ENCODE measurements around the gene ARIH2. TPM values are rescaled to one million over a fixed set of nuclear protein-coding genes. Genes with fewer than 3 reads are reported as not detected.
"Not testable (repeated sequence)": the region's sequence is repeated elsewhere in the genome, so short reads cannot be mapped to it uniquely, and the experiment has no call there.

The ARIH2 gene
- 46.0 and 69.0 TPM in 2 replicates for total RNA-seq

DNA sequence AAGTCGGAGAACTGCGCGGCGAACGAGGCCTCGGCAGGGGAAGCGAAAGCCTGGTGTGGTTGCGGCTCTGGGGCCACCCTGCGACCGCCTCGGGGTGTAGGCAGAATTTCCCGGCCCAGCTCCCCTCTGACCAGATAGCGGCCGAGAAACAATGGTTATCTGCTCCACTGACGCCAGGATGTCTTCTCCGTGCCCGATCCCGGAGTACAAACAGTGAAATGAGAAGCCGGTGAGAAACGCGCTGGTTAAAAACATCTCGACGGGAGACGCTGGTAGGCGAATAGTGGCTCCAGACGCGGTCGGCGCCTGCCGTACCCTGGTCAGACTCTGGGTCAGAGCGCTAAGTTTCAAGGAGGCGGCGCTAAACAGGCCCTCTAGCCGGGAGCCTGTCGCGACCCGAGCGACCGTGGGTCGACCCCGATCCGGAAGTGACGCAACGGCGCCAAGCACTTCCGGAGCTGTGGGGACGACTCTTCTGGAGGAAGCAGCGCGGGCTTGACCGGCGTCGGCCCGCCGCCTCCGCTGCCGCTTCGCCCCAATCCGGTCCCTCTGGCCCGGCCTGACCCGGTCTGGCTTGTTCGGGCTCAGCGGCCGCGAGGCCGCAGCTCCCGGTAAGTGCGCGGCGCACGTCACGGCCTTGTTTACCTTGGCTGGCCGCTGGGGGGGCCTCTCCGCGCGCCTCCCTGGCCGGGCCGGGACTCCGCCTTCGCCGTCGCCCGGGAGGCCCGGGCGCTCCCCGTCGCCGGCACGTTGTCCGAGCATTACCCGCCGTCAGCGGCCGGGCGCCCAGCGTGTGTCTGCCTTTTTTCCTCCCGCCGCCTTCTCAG, at the start of gene ARIH2:
Gene ARIH2, plus strand, starts transcription at position 455 of the 827 bp plus-strand sequence. CDS start 8,717 bp downstream, outside the sequence.
- DNase-seq (ENCODE audit: low read depth in 2 of 2), result peak; percentile 94 to 95

DNA sequence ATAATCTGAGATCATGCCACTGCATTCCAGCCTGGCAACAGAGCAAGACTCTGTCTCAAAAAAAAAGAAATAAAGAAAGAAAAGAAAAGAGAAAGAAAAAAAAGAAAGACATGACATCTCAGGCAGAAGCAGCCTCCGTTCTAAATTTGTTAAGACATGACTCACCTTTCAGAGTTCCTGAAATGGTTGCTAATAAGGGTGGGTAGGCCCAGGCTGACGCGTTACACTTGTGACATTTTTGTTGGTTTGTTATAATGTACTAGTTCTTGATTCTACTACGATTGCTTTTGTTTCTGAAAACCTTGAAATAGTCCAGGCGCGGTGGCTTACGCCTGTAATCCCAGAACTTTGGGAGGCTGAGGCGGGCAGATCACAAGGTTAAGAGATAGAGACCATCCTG, 41.0 kb upstream of the ARIH2 start:
- no peak for DNase-seq (ENCODE audit: low read depth in 2 of 2)

DNA sequence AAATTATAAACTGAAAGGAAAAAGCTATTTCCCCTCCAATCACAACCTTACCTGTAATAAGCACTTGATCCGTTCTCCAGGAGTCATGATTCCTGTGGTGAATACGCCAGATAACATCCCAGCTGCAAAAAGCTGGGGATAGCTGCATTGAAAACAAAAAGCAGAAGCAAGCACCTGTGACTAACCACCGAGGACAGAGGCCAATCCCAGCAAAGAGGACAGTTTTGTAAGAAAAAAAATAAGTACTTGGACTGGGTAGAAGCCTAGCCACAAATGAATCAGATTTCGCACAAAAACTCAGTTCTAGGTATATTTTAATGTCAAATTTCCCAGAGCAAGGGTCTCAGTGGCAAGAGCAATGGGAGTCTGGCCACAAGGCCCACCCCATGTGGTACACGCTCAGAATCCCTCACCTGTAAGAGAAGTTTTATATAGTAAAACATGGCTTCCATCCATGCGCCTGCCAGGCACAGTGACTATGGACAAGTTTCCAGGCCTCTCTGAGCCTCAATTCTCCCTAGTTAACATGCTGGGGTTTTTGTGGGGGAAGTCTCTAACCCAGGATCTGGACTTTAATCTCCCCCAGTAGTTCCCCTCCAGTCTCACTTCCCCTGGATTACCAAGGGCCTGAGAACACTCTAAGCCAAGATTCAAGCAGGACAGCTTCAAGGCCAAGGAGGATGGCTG, 39.2 kb upstream of the ARIH2 start:
- no peak for DNase-seq (ENCODE audit: low read depth in 2 of 2)

DNA sequence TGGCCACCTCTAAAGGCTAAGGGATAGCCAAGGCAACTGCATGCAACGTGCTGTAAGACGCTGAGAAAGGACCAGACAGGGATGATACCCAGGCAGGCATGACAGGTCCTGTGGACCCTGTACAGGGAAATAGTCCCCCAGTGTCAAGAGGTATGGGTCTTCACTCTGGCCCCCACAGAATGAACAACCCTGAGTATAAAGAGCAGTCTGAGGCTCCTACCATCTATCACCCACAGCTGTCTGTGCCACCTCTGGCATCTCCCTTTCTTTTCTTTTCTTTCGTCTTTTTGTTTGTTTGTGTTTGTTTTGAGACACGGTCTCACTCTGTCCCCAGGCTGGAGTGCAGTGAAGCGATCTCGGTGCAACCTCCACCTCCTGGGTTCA, 38.7 kb upstream of the ARIH2 start:
- no peak for DNase-seq (ENCODE audit: low read depth in 2 of 2)

DNA sequence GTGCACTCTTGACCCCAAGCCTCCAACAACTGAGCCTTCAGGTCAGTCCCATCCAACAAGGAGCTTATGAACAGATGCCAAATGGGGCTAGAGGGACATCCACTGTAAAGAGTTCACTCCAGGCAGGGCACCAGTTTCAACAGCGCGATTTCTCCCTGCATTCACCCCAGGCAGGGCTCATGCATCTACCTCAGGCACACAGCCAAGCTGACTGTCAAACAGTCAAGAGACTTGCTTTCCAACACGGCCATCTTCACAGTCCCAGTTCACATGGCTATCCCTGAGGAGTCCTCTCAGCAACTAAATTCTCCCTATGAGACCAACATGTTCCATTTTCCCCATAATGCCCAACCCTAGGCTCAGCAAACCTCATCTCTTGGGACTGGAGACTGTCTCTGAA, 37.6 kb upstream of the ARIH2 start:
- DNase-seq (ENCODE audit: low read depth in 2 of 2), result no peak

DNA sequence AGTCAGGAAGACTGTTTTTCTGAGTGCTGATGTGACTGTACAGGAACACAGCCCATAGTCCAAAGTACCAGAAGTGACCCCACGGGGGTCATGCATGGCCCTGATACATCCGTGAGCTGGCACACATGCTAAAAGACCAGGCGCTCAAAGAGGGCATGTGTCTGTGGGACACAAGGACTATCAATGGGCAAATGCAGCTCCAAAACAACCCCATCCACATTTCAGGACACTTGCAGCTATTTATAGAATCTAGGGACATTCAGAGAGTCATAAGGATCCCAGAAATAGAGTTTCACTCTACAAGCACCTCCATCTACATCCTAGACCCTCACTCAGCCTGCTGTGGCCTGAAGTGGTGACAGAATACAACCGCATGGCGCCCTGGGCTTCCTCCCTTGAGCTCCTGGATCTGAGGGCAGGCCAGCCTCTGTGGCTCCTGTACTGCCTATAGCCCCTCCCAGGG, 37.0 kb upstream of the ARIH2 start:
- no peak for DNase-seq (ENCODE audit: low read depth in 2 of 2)

DNA sequence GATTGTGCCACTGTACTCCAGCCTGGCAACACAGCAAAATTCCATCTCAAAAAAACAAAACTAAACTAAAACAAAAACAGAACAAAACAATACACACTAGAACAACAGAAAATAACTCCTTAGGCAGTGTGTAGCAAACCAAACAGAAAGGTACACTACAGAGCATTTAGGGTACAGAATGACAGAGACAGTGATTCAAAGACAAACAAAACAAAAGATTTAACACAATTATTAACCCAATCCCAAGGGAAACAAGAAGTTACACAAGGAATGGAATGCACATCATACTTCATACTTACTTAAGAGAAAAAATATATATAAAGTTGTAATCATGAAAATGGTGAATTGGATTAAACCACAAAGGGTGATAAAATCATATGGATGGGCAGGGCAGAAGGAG, 32.9 kb upstream of the ARIH2 start:
- DNase-seq (ENCODE audit: low read depth in 2 of 2), result no peak

DNA sequence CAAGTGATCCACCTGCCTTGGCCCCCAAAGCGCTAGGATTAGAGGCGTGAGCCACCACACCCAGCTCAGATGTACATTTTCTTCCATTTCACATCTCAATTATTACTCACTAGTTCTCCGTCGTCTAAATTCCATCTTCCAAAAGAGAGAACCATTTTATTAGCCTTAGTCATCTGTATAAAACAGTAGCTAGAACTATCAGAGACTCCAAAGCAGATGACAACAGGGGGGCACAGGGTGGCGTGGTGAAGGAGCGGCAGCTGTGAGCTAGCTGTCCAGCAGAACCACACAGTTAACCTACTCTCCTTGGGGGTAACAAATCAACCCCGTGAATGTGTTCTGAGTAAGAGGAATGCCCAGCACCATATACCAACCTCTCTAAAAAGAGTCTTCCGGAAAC, 27.0 kb upstream of the ARIH2 start:
- DNase-seq (ENCODE audit: low read depth in 2 of 2), result no peak

DNA sequence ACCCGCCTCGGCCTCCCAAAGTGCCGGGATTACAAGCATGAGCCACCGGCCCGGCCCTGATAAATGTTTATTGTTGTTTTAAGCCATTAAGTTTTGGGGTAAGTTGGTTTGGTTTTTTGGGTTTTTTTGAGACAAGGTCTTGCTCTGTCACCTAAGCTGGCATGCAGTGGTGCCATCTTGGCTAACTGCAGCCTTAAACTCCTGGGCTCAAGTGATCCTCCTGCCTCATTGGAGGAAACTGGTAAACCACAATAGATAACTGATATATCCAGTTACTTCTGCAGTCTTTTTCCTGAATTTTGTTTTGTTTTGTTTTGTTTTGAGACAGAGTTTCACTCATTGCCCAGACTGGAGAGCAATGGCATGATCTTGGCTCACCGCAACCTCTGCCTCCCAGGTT, 24.1 kb upstream of the ARIH2 start:
- no peak for DNase-seq (ENCODE audit: low read depth in 2 of 2)

DNA sequence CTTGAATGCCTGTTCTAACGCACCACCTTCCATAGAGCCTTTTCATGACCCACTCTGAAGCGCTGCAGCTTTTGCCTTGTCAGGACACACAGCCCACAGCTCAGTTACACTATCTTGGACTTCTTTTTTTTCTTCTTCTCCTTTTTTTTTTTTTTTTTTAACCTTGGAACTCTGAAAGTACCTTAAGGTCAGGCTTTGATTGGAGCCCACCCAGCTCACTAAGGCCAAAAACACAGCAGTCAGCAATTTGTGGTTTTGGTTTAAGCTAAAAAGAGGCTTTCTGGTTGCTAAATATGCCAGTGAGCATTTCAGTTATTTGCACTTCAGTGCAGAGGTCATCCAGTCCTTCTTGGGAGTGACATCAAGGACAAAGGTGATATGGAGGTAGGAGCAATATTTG, 21.7 kb upstream of the ARIH2 start:
- DNase-seq (ENCODE audit: low read depth in 2 of 2), result no peak

DNA sequence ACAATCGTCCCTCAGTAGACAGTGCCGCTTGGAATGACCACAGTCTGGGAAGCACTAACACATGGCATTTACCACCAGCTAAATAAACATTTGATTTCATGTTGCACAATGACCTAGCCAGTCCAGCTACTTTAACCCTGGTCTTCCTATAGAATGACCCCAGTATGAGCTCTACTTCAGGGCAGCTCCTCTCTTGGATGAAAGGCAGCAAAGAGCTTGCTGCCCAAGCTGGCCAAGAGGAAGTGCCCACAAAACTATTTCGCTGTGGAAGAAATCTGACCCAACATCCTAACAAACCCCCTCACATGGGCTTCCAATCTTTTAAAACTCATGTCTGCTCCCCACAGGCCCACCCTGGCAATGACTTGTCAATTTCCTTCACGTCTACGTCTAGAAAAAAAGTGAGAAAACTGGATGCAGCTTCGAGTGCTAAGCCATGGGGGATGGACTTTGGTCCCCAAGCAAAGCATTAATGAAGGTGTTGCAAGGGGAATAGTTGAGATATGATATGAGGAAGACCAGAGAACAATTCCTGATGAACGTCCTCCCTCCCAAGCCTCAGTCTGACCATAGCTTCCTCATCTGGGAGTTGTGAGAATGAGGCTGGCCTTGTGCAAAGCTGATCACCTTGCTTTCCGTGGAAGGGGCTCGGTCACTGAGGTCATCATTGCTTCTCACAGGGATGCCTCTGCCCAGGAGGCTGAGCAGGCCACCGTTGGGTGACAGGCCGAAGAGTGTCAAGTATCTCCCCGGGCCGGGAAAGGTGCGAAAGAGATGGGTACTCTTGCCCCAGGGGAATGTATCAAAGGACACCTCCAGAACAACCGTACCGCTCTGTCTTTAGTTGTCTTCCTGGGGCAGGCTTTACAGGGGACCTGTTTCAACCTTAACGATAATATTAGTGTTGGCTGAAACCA, 20.9 kb upstream of the ARIH2 start:
- DNase-seq (ENCODE audit: low read depth in 2 of 2), result peak in 1 of 2 donors; percentile 31

DNA sequence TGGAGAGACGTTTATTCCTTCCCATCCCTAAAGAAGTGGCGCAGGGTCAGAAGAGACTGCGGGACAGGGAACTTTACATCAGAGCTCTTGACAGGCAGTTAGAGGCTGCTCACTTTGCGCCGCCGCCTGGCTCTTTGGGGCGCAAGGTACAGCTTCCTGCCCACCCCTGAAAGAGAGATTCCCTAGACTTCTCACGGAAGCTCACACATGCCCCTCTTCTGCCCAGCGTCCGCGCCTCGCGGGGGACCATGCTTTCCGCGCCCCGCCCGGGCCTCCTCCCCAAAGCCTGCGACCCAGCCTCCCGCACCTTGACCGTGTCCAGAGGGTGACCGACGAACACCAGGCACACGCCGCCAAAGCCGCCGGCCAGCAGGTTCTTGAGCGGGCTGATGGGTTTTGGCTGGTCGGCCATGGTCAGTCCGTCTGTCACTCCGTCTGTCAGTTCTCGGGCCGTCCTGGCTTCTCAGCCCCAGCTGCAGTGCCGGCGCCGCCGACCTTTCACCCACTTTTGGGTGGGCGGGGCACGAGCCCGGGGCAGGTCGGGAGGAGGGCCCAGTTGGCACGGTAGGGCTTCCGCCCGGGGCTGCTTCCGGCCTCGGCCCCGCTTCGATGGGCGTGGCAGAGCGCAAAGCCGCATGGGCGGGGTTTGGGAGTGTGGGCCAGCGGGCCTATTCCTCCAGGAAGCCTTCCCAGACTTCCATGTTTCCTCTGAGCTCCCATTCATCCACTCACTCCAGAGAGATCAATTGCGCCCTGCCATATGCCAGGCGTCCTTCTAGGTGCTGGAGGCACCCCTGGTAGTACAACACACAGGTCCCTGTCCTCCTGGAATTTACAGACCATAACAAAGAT, 20.0 kb upstream of the ARIH2 start, which contains the start of gene SLC25A20:
Gene SLC25A20, minus strand, starts transcription at position 500 of the 852 bp plus-strand sequence. Its CDS starts 88 bp downstream, at position 412.
- DNase-seq (ENCODE audit: low read depth in 2 of 2), result peak; percentile 74 to 86

DNA sequence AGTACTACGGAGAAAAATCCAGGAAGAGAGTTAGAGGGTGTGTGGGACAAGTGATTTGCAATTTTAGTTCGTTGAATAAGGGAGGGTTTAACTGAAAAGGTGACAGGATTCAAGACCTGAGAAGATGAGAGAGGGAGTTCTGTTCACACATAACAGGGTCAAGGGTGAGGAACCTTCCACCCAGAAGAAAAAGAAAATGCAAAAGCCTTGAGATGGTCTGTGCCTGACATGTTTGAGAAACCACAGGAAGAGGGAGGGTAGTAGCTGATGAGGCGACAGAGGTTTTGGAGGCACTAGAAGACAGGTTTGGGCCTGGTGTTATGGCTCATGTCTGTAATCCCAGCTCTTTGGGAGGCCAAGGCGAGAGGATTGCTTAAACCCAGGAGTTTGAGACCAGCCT, 19.4 kb upstream of the ARIH2 start:
- DNase-seq (ENCODE audit: low read depth in 2 of 2), result no peak

DNA sequence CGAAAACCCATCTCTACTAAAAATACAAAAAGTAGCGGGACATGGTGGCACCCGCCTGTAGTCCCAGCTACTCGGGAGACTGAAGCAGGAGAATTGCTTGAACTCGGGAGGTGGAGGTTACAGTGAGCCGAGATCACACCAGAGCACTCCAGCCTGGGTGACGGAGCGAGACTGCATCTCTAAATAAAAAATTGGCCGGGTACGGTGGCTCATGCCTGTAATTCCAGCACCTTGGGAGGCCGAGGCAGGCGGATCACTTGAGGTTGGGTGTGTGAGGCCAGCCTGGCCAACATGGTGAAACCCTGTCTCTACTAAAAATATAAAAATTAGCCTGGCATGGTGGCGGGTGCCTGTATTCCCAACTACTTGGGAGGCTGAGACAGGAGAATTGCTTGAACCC, 11.6 kb upstream of the ARIH2 start:
- not testable (repeated sequence) for DNase-seq (ENCODE audit: low read depth in 2 of 2)

DNA sequence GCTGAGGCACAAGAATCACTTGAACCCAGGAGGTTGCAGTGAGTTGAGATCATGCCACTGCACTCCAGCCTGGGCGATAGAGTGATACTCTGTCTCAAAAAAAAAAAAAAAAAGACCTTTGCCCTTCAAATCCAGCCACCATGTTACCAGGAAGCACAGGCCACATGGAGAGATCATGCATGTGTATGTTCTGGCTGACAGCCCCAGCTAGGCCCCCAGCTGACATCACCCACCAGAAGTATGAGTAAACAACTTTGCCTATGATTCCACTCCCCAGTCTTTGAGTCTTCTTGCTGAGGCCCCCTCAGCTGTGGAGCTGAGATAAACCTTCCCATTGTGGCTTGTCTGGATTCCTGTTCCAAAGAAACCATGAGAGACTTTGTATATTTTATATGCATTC, 3.3 kb upstream of the ARIH2 start:
- DNase-seq (ENCODE audit: low read depth in 2 of 2), result peak in 1 of 2 donors; percentile 36

DNA sequence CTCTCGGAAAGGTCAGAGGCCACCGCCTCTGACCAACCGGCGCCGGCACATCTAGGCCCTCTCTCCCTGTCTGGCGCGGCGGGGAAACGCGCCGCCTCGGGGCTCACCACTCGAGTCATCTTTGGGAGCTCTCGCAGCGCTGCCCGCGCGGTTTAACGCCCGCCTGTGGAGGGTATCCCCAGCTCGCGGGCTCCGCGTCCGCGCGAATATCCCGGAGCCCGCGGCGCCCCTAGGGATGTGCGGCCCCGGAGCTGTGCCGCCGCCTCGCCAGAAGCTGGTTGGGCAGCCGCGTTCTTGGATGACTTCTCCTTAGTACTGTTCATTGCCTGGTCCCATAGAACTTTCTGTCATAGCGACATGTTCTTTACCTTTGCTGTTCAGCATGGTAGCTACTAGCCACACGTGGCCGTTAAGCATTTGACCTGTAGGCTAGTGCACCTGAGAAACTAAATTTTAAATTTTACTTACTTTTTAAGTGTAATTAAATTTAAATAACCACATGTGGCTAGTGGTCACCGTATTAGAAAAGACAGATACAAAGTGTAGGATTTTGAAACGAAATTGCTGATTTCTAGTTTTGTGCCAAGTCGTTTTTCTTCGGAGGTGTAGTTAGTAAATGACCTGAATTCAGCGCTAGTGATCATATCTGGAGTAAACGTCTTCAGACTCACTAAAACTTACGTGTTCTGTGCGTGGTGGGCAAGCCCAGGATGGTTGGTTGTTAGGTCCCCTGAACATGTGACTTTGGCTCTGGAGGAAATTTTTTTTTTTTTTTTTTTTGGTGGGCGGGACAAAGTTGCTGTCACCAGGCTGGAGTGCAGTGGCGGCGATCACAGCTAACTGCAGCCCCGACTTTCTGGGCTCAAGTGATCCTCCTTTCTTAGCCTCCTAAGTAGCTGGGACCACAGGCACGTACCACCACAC, 835 bp downstream of the ARIH2 start:
- DNase-seq (ENCODE audit: low read depth in 2 of 2), result peak; percentile 75 to 78

DNA sequence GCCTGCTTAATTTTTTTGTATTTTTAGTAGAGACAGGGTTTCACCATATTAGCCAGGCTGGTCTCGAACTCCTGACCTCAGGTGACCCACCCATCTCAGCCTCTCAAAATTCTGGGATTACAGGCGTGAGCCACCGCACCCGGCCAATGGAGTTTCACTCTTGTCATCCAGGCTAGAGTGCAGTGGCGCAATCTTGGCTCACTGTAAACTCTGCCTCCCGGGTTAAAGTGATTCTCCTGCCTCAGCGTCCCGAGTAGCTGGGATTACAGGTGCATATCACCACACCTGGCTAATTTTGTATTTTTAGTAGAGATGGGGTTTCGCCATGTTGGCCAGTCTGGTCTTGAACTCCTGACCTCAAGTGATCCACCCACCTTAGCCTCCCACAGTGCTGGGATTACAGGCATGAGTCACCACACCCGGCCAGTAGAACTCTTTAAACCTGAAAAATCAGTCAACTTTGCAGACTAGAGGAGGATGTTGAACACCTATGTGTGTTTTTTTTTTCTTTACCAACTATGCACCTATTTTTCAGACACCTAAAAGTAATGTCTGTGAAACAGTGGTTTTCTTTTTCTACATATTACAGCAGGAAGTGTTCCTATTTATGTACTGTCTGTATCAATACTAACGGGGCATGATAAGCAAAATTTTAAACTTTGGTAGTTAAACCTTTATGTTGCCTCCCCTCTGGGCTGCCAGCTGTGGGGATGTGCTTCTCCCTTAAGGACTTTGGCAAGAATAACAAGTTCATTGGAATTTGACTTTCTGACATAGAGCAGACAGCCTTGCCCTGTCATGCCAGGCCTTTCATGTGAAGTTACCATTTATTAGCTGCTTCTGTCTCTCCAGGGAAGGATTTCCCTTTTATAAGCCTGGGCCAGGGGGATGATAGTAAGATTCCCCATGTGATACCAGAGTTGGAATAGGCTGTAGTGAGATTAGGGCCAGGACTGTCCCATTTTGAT, 8.1 kb downstream of the ARIH2 start:
- no peak for DNase-seq (ENCODE audit: low read depth in 2 of 2)

DNA sequence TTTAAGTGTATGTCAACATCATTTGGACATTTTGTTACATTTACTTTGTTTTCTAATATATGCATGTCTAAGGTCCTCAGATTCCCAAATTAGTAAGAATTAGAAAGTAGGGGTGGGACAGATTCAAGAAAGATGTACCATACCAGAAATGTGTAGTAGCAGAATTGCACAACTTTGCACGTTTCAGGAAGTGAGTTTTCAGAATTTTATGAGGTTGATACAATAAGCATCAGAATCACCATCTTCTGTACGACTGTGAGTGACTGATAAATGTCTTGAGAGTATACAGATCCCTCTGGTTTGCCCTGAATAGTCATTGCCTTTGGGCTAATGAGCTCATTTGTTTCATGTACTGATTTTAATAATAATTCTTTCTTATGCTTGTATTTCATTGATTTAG, 9.3 kb downstream of the ARIH2 start:
- no peak for DNase-seq (ENCODE audit: low read depth in 2 of 2)
